ENCODE results near the gene BIRC3.

DNA sequence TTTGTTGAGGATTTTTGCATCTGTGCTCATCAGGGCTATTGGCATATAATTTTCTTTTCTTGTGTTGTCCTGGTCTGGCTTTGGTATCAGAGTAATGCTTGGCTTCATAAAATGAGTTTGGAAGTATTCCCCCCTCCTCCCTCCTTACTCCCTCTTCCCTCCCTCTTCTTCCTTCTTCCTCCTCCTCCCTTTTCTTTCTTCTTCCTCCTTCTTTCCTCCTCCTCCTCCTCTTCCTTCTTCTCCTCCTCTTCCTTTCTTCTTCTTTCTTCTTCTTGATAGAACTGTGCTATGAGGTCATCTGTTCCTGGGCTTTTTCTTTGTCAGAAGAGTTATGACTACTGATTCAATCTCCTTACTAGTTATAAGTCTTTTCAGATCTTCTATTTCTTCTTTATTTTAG is 39.8 kb downstream of the BIRC3 start:
- TF ChIP-seq, protein P1, sequence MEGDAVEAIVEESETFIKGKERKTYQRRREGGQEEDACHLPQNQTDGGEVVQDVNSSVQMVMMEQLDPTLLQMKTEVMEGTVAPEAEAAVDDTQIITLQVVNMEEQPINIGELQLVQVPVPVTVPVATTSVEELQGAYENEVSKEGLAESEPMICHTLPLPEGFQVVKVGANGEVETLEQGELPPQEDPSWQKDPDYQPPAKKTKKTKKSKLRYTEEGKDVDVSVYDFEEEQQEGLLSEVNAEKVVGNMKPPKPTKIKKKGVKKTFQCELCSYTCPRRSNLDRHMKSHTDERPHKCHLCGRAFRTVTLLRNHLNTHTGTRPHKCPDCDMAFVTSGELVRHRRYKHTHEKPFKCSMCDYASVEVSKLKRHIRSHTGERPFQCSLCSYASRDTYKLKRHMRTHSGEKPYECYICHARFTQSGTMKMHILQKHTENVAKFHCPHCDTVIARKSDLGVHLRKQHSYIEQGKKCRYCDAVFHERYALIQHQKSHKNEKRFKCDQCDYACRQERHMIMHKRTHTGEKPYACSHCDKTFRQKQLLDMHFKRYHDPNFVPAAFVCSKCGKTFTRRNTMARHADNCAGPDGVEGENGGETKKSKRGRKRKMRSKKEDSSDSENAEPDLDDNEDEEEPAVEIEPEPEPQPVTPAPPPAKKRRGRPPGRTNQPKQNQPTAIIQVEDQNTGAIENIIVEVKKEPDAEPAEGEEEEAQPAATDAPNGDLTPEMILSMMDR (conservative IDR thresholded peaks at IDR 0.05; ENCODE audit: low read depth, low read length): no peak
- no peak for TF ChIP-seq EZH2 (IDR thresholded peaks at IDR 0.05; ENCODE audit: borderline replicate concordance, low read depth, low read length, poor library complexity, severe bottlenecking)
